IMR-90 (cell line): ENCODE measurements around the gene EPN1. TPM values are rescaled to one million over a fixed set of nuclear protein-coding genes. Genes with fewer than 3 reads are reported as not detected.

ENCODE experiments used
- ATAC-seq: fragments of 200-7000 bp; cut with Tn5 transposase; 2 replicates; pipeline ENCODE4 v1.9.1; 2020; ENCODE audit warnings: low read depth, mild to moderate bottlenecking, moderate library complexity
- BruUV-seq: library from RNA; stranded (reverse); fragments of 400-500 nt; replicated peaks from 2 replicates; lab custom pipeline; 2021; lab: Mats Ljungman, UMichigan
- CTCF ChIA-PET: fragments of 300-600 bp; formaldehyde crosslinking; extraction: SDS; loops from one replicate; lab custom pipeline; 2021; ENCODE audit warnings: antibody characterized with exemption; lab: Yijun Ruan, JAX
- POLR2A ChIA-PET: fragments of 300-600 bp; sonication (Branson Sonifier 250); formaldehyde crosslinking; loops from one replicate; lab custom pipeline; 2022; ENCODE audit warnings: antibody characterized with exemption; ENCODE audit not compliant: unreplicated experiment; lab: Charles Lee
- DNase-seq: peaks from one replicate; pipeline ENCODE4 v3.0.0; 2013
- H2AFZ ChIP-seq: replicated peaks from 2 replicates; pipeline ENCODE3; 2013; ENCODE audit warnings: low read length, mild to moderate bottlenecking; ENCODE audit not compliant: poor library complexity
- H2AK5ac ChIP-seq: 2 replicates; pipeline ENCODE4 v1.6.1; 2013; ENCODE audit warnings: low read depth, low read length, inconsistent platforms
- H2AK9ac ChIP-seq: replicated peaks from 2 replicates; pipeline ENCODE3; 2013; ENCODE audit warnings: mild to moderate bottlenecking, low read depth, low read length, moderate library complexity; ENCODE audit not compliant: poor library complexity
- H2BK120ac ChIP-seq: 2 replicates; pipeline ENCODE4 v1.6.1; 2013; ENCODE audit warnings: low read depth, low read length, inconsistent platforms
- H2BK15ac ChIP-seq: 3 replicates; pipeline ENCODE4 v1.6.1; 2013; ENCODE audit warnings: low read depth, low read length, inconsistent platforms
- H2BK20ac ChIP-seq: 2 replicates; pipeline ENCODE4 v1.6.1; 2013; ENCODE audit warnings: low read depth, mild to moderate bottlenecking, inconsistent platforms, low read length, moderate library complexity
- H2BK5ac ChIP-seq: 2 replicates; pipeline ENCODE4 v1.6.1; 2013; ENCODE audit warnings: mild to moderate bottlenecking, low read depth, low read length, inconsistent platforms; ENCODE audit not compliant: poor library complexity, severe bottlenecking
- H3K14ac ChIP-seq: replicated peaks from 2 replicates; pipeline ENCODE4 v1.6.1; 2013; ENCODE audit warnings: low read depth, low read length, inconsistent platforms
- H3K18ac ChIP-seq: 2 replicates; pipeline ENCODE4 v1.6.1; 2013; ENCODE audit warnings: low read depth, low read length, control low read depth
- H3K23ac ChIP-seq: 2 replicates; pipeline ENCODE4 v1.6.1; 2013; ENCODE audit warnings: low read depth, low read length, inconsistent platforms
- H3K27ac ChIP-seq: 2 replicates; pipeline ENCODE4 v1.5.1; 2013; ENCODE audit warnings: mild to moderate bottlenecking, control low read depth, low read length; ENCODE audit not compliant: insufficient read depth
- H3K27me3 ChIP-seq: 2 replicates; pipeline ENCODE4 v1.6.1; 2013; ENCODE audit warnings: low read length; ENCODE audit not compliant: control insufficient read depth, insufficient read depth
- H3K36me3 ChIP-seq: 2 replicates; pipeline ENCODE4 v1.6.1; 2013; ENCODE audit warnings: low read length, mixed read lengths; ENCODE audit not compliant: control insufficient read depth, insufficient read depth
- H3K4ac ChIP-seq: 2 replicates; pipeline ENCODE4 v1.6.1; 2013; ENCODE audit warnings: low read depth, low read length, inconsistent platforms
- H3K4me1 ChIP-seq: 2 replicates; pipeline ENCODE4 v1.6.1; 2013; ENCODE audit warnings: low read length, mixed read lengths; ENCODE audit not compliant: control insufficient read depth, insufficient read depth
- H3K4me2 ChIP-seq: 2 replicates; pipeline ENCODE4 v1.6.1; 2013; ENCODE audit warnings: low read depth, mild to moderate bottlenecking, control low read depth, low read length, moderate library complexity
- H3K4me3 ChIP-seq: 2 replicates; pipeline ENCODE4 v1.5.1; 2013; ENCODE audit warnings: low read depth, mild to moderate bottlenecking, control low read depth, low read length, moderate library complexity; ENCODE audit not compliant: insufficient read depth
- H3K56ac ChIP-seq: 2 replicates; pipeline ENCODE4 v1.6.1; 2013; ENCODE audit warnings: low read length, inconsistent platforms; ENCODE audit not compliant: insufficient read depth; ENCODE audit errors: extremely low read depth
- H3K79me1 ChIP-seq, 2 experiments: 2 replicates each; pipeline ENCODE4 v1.6.1; 2013; ENCODE audit warnings: low read length in 2 of 2, inconsistent platforms in 1 of 2, low read depth in 1 of 2
- H3K9ac ChIP-seq: 2 replicates; pipeline ENCODE4 v1.6.1; 2013; ENCODE audit warnings: low read depth, low read length, control low read depth
- H3K9me1 ChIP-seq: 2 replicates; pipeline ENCODE4 v1.6.1; 2013; ENCODE audit warnings: low read length, inconsistent platforms; ENCODE audit not compliant: insufficient read depth
- H3K9me3 ChIP-seq: 2 replicates; pipeline ENCODE4 v1.6.1; 2013; ENCODE audit warnings: low read length; ENCODE audit not compliant: control insufficient read depth, insufficient read depth
- H4K20me1 ChIP-seq: 2 replicates; pipeline ENCODE4 v1.6.1; 2013; ENCODE audit warnings: low read length, inconsistent platforms; ENCODE audit not compliant: insufficient read depth
- H4K5ac ChIP-seq: 2 replicates; pipeline ENCODE4 v1.6.1; 2013; ENCODE audit warnings: mild to moderate bottlenecking, low read depth, low read length, control low read depth
- H4K8ac ChIP-seq, 2 experiments: 2 replicates each; pipeline ENCODE4 v1.6.1; 2013; ENCODE audit warnings: low read depth in 2 of 2, low read length in 2 of 2, control low read depth in 1 of 2, inconsistent platforms in 1 of 2
- H4K91ac ChIP-seq: 2 replicates; pipeline ENCODE4 v1.6.1; 2013; ENCODE audit warnings: low read depth, low read length, inconsistent platforms; ENCODE audit not compliant: insufficient read depth
- BHLHE40 ChIP-seq: fragments of 150-350 bp; IDR thresholded peaks from 2 replicates; pipeline ENCODE4 v1.6.1; 2016; ENCODE audit warnings: mild to moderate bottlenecking, low read depth, low read length
- CEBPB ChIP-seq: IDR thresholded peaks from 2 replicates; pipeline ENCODE4 v1.6.1; 2012; ENCODE audit warnings: low read depth, low read length, improper control_type of control experiment
- FOS ChIP-seq: fragments of 150-350 bp; IDR thresholded peaks from 2 replicates; pipeline ENCODE4 v1.6.1; 2016; ENCODE audit warnings: low read depth, low read length
- MAFK ChIP-seq: IDR thresholded peaks from 2 replicates; pipeline ENCODE4 v1.6.1; 2012; ENCODE audit warnings: low read depth, low read length, improper control_type of control experiment
- MAZ ChIP-seq: IDR thresholded peaks from 2 replicates; pipeline ENCODE4 v1.6.1; 2012; ENCODE audit warnings: low read depth, mild to moderate bottlenecking, low read length, improper control_type of control experiment, moderate library complexity, borderline replicate concordance
- MXI1 ChIP-seq: IDR thresholded peaks from 2 replicates; pipeline ENCODE4 v1.6.1; 2012; ENCODE audit warnings: low read depth, mild to moderate bottlenecking, low read length, moderate library complexity, borderline replicate concordance
- NFE2L2 ChIP-seq: fragments of 150-350 bp; IDR thresholded peaks from 2 replicates; pipeline ENCODE4 v1.6.1; 2016; ENCODE audit warnings: low read depth, mild to moderate bottlenecking, low read length
- RAD21 ChIP-seq: IDR thresholded peaks from 2 replicates; pipeline ENCODE4 v1.6.1; 2012; ENCODE audit warnings: low read length, improper control_type of control experiment
- RCOR1 ChIP-seq: IDR thresholded peaks from 2 replicates; pipeline ENCODE4 v1.6.1; 2012; ENCODE audit warnings: mild to moderate bottlenecking, low read length, improper control_type of control experiment; ENCODE audit not compliant: insufficient replicate concordance
- RFX5 ChIP-seq: IDR thresholded peaks from 2 replicates; pipeline ENCODE4 v1.8.0; 2012; ENCODE audit warnings: low read depth, mild to moderate bottlenecking, low read length, moderate library complexity
- SMC3 ChIP-seq: fragments of 150-350 bp; IDR thresholded peaks from 2 replicates; pipeline ENCODE4 v1.6.1; 2016; ENCODE audit warnings: low read depth, mild to moderate bottlenecking, antibody characterized with exemption, low read length, moderate library complexity
- WGBS, 2 experiments: methylation state at CpG; one replicate each; pipeline versions ENCODE4 v1.1.5 to v1.1.7; 2013; ENCODE audit warnings: missing lambda C conversion rate in 2 of 2; ENCODE audit not compliant: insufficient read length in 1 of 2; ENCODE audit errors: extremely low coverage in 2 of 2; 5-methylcytosine and 5-hydroxymethylcytosine counted together
- dilution Hi-C: fragments of 300-500 bp; cut with HindIII; formaldehyde crosslinking; loops from one replicate; pipeline ENCODE4 v1.14.3; 2018; ENCODE audit warnings: low sequenced_read_pairs; ENCODE audit not compliant: unreplicated experiment
- in situ Hi-C: fragments of 300-500 bp; cut with MboI; formaldehyde crosslinking; loops from 3 replicates; pipeline ENCODE4 v1.14.3; 2019; ENCODE audit warnings: low sequenced_read_pairs, inconsistent platforms, mixed read lengths
- intact Hi-C: fragments of 100-400 bp; cut with micrococcal nuclease; formaldehyde crosslinking; loops from 2 replicates; pipeline ENCODE4 v1.10.0; 2022
- polyA plus RNA-seq, 3 experiments: library from polyadenylated mRNA; depleted of rRNA; stranded (reverse); fragments of >200 nt; gene quantifications; 2 replicates each; pipeline ENCODE4 v1.2.3, GENCODE V29; 2012; ENCODE audit warnings: low replicate concordance in 1 of 3
- total RNA-seq: library from RNA; depleted of rRNA; stranded (reverse); fragments of >200 nt; gene quantifications from 2 replicates; pipeline ENCODE4 v1.2.3, GENCODE V29; 2012
- TF ChIP-seq, protein P1 (sequence below): fragments of 150-350 bp; IDR thresholded peaks from 2 replicates; pipeline ENCODE4 v1.6.1; 2017; ENCODE audit warnings: mild to moderate bottlenecking, antibody characterized with exemption, low read length, low read depth
- TF ChIP-seq, protein P2 (sequence below): conservative IDR thresholded peaks from 2 replicates; pipeline ENCODE4 v1.5.1; 2012; ENCODE audit warnings: mild to moderate bottlenecking, low read depth, low read length, improper control_type of control experiment
- TF ChIP-seq, protein P3 (sequence below): fragments of 150-350 bp; IDR thresholded peaks from 2 replicates; pipeline ENCODE4 v1.6.1; 2016; ENCODE audit warnings: low read depth, mild to moderate bottlenecking, low read length, moderate library complexity, borderline replicate concordance

Gene EPN1
- total and polyA plus RNA-seq, 2 of the 4 experiments (the other 2 are of a cell fraction) = 19.0 to 122 TPM

DNA sequence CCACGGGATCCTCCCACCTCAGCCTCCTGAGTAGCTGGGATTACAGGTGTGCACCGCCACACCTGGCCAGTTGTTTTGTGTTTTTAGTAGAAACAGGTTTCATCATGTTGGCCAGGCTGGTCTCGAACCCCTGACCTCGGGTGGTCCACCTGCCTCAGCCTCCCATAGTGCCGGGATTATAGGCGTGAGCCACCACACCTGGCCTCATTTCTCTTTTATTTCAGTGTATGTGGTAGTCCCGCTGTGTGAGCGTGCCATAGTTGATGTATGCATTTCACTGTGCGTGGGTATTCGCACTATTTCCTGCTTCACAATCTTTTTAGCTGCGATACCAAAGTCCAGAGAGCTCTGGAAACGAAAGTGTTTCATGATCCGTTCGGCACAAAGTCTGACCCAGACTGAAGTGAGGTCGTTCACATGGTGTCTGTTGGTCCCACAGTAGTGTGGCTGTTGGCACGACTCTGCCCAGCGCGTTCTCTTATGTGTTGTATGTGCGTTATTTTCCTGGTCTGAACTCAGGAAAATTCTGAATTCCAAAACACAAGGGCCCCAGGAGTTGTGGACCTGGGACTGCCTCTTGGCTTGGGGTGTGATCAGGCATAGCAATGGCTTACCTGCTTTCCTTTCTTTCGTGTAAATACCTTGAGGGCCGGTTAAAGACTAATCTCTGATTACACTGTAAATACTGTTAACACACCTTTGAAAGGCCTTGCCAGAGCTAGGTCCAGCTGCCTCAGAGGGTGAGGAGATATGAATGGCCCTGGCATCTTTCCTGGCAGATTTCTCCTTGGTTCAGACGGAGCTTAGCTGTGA, 8.6 kb downstream of the EPN1 start:
- Histone ChIP-seq H2BK15ac (no peak overlapping the region), H2BK120ac (no peak overlapping the region), H3K27me3 (no peaks in the 10 kb centered on the region), H3K27ac (no peak overlapping the region), H2BK5ac (no peak overlapping the region), H4K20me1 (peaks cover 88% of the 10 kb centered on the region), H3K79me1 (peaks cover 21 to 79% of the 10 kb centered on the region in 2 experiments), H2AK9ac (no peak overlapping the region), H4K5ac (no peak overlapping the region), H2AFZ (no peak overlapping the region), H3K56ac (no peak overlapping the region), H3K9me1 (peaks cover 11% of the 10 kb centered on the region; the same call in 1 of the 2 replicates), H3K4ac (no peak overlapping the region), H3K9me3 (no peaks in the 10 kb centered on the region), H4K8ac (no peak overlapping the region), H3K23ac (no peak overlapping the region), H3K18ac (no peak overlapping the region), H3K4me2 (no peak overlapping the region), H4K91ac (no peak overlapping the region), H3K14ac (no peak overlapping the region), H3K9ac (no peak overlapping the region), H3K4me3 (no peak overlapping the region), H2AK5ac (no peak overlapping the region), H2BK20ac (no peak overlapping the region), H3K4me1 (peaks cover 5% of the 10 kb centered on the region), H3K36me3 (peaks cover 60% of the 10 kb centered on the region)
- no peak for DNase-seq
- ATAC-seq = no peak
- ChIA-PET CTCF (no interaction called here), POLR2A (no interaction called here)
- intact Hi-C loops (no loop called here), in situ Hi-C loops (loop anchor here (25.0 kb wide), 1 partner anchor 454 kb away; the partner anchor contains the start of gene ZNF444), dilution Hi-C loops (no loop called here)
- 93% methylated on average over 3 of the region's 22 CpGs; no CpG with 5 or more reads in 1 of the 2 experiments for WGBS, 2 experiments
- no TSS peak for BruUV-seq
- TF ChIP-seq, protein P1, sequence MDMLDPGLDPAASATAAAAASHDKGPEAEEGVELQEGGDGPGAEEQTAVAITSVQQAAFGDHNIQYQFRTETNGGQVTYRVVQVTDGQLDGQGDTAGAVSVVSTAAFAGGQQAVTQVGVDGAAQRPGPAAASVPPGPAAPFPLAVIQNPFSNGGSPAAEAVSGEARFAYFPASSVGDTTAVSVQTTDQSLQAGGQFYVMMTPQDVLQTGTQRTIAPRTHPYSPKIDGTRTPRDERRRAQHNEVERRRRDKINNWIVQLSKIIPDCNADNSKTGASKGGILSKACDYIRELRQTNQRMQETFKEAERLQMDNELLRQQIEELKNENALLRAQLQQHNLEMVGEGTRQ = no peak
- TF ChIP-seq RCOR1 (no peak), FOS (no peak), RAD21 (no peak), MXI1 (no peak), BHLHE40 (no peak), RFX5 (no peak), CEBPB (no peak), MAZ (no peak), MAFK (no peak), NFE2L2 (no peak), SMC3 (no peak)
- TF ChIP-seq, protein P2, sequence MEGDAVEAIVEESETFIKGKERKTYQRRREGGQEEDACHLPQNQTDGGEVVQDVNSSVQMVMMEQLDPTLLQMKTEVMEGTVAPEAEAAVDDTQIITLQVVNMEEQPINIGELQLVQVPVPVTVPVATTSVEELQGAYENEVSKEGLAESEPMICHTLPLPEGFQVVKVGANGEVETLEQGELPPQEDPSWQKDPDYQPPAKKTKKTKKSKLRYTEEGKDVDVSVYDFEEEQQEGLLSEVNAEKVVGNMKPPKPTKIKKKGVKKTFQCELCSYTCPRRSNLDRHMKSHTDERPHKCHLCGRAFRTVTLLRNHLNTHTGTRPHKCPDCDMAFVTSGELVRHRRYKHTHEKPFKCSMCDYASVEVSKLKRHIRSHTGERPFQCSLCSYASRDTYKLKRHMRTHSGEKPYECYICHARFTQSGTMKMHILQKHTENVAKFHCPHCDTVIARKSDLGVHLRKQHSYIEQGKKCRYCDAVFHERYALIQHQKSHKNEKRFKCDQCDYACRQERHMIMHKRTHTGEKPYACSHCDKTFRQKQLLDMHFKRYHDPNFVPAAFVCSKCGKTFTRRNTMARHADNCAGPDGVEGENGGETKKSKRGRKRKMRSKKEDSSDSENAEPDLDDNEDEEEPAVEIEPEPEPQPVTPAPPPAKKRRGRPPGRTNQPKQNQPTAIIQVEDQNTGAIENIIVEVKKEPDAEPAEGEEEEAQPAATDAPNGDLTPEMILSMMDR = no peak
- TF ChIP-seq, protein P3, sequence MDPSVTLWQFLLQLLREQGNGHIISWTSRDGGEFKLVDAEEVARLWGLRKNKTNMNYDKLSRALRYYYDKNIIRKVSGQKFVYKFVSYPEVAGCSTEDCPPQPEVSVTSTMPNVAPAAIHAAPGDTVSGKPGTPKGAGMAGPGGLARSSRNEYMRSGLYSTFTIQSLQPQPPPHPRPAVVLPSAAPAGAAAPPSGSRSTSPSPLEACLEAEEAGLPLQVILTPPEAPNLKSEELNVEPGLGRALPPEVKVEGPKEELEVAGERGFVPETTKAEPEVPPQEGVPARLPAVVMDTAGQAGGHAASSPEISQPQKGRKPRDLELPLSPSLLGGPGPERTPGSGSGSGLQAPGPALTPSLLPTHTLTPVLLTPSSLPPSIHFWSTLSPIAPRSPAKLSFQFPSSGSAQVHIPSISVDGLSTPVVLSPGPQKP = no peak
